SW480 (cell line): Measurements from ENCODE around the gene MRPL54.

Experiments used
- DNase-seq: peaks from one replicate; pipeline ENCODE4 v3.0.0-alpha.2; 2016; ENCODE audit warnings: low spot score

Gene MRPL54

GRCh38 chr19:3762501-3763459 lies at the start of gene MRPL54:
TSS of gene MRPL54 (plus strand) at chr19:3762682. CDS start at chr19:3762701, 19 bp downstream.
- DNase-seq = peak; percentile 94

DNA sequence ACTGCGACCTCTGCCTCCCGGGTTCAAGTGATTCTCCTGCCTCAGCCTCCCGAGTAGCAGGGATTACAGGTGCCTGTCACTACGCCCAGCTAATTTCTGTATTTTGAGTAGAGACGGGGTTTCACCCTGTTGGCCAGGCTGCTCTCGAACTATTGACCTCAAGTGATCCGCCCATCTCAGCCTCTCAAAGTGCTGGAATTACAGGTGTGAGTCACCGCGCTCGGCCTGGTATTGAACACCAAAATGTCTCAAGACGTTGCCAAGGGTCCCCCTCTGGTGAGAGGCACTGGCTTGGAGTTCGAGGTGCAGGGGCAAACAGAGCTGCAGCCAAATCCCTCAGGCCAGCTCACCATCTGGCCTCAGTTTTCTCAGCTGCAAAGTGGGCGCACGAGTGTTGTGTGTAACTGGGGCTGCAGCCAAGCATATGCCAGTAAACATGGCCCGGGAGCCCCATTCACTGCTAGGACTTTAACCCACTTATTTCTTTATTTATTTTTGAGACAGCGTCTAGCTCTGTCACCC lies 46.3 kb upstream of the MRPL54 start:
- no peak for DNase-seq

DNA sequence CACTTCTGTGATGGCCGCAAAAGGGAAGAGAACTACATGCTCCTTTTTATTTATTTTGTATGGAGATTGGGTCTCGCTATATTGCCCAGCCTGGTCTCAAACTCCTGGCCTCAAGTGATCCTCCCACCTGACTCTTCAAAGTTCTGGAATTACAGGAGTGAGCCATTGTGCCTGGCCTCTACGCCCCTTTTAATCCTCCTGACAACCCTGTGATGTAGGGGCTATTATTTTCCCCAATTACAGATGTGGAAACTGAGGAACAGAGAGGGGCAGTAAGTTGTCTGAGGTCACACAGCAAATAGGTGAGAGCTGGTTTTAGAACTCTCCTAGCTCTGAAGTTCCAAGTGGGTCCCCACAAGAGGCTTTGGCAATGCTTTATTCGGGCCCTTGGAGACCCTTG lies 42.6 kb upstream of the MRPL54 start:
- DNase-seq = no peak

- no peak for DNase-seq
Observed at GRCh38 chr19:3720349-3720917, 42.0 kb upstream of the MRPL54 start.

DNA sequence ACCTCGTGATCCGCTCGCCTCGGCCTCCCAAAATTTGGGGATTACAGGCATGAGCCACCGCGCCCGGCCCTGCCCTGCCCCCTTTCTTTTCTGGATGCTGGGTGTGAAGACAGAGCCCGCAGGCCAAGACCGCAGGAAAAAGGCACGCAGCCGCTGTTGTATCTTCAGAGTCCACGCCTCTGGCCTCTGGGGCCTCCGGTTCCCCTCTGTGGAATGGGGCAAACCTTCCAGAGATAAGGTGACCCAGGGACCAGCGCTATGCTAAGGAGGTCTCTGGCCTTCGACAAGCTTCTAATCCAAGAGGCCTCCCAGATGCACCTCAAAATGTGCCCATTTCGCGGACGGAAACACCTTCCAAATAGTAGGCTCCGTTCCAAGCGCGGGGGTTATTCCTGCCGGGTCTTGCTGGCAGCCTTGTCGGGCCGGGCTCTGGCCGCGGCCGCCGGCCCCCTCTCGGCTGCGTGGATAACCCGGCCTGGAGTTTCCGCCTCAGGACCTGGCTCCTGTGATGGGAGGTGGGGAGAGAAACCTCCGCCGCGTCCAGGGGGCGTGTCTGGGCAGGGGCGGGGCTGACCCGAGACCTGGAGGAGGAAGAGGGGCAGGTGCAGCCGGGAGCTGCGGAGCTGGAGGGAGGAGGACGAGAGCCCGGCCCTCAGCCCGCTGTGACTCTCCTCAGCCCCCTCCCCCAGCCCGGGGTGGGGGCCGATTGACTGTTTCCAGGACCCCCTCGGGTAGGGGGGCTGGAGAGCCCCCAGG lies 41.2 kb upstream of the MRPL54 start:
- peak; percentile 77 for DNase-seq

GRCh38 chr19:3721887-3722442 lies 40.5 kb upstream of the MRPL54 start:
- no peak for DNase-seq

DNA sequence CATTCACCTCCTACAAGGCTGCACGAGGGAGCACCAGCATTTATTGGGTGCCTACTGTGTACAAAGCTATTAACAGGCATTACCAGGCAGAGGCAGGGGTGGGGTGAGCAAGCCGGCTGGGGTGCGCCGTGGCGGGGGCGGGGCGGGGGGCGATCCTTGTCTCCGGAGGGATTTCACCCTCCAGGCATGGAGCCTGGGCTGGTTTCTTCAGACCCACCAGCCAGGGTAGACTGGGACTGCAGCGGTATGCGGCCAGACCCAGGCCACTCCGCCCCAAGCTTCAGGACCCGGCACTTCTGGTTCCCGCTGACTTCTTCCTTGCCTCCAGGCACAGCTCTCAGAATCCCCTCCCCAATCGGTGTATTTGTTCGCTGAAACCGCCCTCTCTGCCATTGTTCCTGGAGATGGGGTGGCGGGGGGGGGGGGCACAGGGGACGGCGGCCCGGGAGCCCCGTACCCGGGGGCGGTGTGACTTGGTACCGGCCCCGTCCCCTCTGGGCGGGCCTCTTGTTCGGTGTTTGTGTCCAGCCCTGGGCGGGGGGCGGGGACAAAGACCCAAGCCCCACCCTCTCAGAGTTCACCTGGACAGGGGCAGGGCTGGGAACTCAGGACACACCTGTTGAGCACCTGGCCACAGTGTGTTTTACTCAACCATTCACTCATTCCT lies 39.9 kb upstream of the MRPL54 start:
- DNase-seq = no peak

- DNase-seq = no peak
Observed at GRCh38 chr19:3723110-3723488, 39.4 kb upstream of the MRPL54 start.

DNA sequence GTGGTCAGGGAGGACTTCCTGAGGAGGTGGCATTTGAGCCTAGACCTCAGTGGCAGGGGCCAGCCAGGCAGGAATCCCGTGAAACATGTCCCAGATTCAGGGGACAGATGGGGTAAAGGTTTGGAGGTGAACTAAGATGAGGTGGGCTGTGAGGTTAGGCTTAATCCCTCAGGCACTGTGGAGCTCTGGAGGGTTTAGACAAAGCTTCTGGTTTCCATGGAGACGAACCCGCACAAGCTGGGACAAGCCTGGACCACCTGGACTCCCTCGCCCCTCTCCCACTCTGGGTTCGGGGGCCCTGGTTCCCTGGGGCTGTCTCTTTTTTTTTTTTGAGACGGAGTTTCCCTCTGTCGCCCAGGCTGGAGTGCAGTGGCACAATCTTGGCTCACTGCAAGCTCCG lies 38.6 kb upstream of the MRPL54 start:
- DNase-seq = no peak

GRCh38 chr19:3725121-3725520 lies 37.4 kb upstream of the MRPL54 start:
- no peak for DNase-seq

DNA sequence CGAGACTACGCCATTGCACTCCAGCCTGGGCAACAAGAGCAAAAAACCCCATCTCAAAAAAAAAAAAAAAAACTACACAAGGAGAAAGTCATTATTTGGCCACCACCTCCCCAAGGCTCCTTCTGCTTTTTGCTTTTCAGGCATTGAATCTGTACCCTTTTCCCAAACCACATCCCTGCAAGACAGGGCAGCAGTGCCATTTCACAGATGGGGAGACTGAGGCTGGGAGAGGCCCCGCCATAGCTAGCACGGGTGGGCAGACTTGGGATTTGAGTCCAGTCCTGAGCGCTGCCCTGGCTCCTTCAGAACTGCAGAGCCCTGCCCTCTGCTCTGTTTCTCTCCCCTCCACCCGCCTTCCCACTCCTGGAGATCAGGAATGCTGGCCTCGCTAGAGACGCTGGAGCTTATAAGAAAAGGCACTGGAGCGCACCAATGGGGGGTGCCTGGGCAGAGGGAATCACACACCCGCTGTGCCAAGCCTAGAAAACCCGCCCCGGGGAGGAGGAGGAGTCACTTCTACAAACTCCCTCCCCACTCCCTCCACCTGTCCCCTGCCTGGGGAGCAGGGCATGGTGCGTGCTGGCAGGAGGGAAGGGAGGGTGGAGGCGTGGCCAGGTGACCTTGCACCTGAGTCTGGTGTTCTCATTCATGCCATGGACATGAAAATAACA lies 36.7 kb upstream of the MRPL54 start:
- DNase-seq = peak; percentile 39

DNA sequence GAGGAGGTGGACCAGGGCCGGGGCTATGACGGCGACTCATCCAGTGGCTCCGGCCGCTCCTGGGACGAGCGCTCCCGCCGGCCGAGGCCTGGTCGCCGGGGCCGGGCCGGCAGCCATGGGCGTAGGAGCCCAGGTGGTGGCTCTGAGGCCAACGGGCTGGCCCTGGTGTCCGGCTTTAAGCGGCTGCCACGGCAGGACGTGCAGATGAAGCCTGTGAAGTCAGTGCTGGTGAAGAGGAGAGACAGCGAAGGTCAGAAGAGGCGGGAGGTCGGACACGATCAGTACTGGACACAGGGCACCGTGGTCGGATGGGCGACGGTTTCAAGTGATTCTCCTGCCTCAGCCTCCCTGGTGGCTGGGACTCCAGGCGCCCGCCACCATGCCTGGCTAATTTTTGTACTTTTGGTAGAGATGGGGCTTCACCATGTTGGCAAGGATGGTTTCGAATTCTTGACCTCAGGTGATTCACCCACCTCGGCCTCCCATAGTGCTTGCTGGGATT lies 32.0 kb upstream of the MRPL54 start:
- no peak for DNase-seq

- DNase-seq = no peak
Observed at GRCh38 chr19:3732108-3732507, 30.4 kb upstream of the MRPL54 start.

- DNase-seq = no peak
Observed at GRCh38 chr19:3733549-3734309, 28.8 kb upstream of the MRPL54 start.

- DNase-seq = no peak
Observed at GRCh38 chr19:3734310-3734600, 28.2 kb upstream of the MRPL54 start.

DNA sequence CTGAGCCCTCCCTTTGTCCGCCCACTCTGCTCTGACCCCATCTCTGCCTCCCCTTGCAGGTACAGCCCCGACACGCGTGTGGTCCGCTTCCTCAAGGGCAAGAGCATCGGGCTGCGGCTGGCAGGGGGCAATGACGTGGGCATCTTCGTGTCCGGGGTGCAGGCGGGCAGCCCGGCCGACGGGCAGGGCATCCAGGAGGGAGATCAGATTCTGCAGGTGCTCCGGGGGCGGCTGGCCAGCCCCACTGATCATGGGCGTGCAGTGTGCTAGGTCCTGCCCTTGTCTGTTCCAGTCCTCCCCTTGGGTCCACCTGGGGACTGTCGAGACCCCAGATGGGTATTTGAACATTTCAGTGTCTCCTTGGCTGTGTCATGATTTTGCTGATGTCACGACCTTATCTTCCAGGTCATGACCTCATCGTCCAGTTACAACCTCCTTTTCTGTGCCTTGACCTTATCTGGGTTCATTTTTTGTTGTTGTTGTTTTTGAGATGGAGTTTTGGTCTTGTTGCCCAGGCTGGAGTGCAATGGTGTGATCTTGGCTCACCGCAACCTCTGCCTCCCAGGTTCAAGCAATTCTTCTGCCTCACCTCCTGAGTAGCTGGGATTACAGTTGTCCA lies 26.3 kb upstream of the MRPL54 start:
- DNase-seq = no peak

GRCh38 chr19:3737487-3738205 lies 24.8 kb upstream of the MRPL54 start:
- no peak for DNase-seq

GRCh38 chr19:3738477-3739220 lies 23.8 kb upstream of the MRPL54 start:
- DNase-seq = no peak

DNA sequence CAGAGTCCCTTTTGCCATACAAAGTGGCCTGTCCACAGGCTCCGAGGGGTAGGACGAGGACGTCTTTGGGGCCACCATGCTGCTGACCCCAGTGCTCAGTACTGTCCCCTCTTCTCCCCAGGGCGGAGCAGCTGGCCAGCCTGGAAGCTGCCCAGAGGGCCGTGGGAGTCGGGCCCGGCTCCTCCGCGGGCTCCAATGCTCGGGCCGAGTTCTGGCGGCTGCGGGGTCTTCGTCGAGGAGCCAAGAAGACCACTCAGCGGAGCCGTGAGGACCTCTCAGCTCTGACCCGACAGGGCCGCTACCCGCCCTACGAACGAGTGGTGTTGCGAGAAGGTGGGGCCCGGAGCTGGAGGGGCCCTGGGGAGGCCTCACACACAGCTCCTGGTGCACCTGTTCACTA lies 22.1 kb upstream of the MRPL54 start:
- no peak for DNase-seq
